DMS 273 (cell line): Measurements from ENCODE around the gene GAREM2.
"Not testable (repeated sequence)": the region's sequence is repeated elsewhere in the genome, so short reads cannot be mapped to it uniquely, and the experiment has no call there.

Experiments used
- DNase-seq: peaks from one replicate; lab custom pipeline; 2025; ENCODE audit not compliant: unreplicated experiment; lab: John Stamatoyannopoulos, UW

GAREM2 gene

DNA sequence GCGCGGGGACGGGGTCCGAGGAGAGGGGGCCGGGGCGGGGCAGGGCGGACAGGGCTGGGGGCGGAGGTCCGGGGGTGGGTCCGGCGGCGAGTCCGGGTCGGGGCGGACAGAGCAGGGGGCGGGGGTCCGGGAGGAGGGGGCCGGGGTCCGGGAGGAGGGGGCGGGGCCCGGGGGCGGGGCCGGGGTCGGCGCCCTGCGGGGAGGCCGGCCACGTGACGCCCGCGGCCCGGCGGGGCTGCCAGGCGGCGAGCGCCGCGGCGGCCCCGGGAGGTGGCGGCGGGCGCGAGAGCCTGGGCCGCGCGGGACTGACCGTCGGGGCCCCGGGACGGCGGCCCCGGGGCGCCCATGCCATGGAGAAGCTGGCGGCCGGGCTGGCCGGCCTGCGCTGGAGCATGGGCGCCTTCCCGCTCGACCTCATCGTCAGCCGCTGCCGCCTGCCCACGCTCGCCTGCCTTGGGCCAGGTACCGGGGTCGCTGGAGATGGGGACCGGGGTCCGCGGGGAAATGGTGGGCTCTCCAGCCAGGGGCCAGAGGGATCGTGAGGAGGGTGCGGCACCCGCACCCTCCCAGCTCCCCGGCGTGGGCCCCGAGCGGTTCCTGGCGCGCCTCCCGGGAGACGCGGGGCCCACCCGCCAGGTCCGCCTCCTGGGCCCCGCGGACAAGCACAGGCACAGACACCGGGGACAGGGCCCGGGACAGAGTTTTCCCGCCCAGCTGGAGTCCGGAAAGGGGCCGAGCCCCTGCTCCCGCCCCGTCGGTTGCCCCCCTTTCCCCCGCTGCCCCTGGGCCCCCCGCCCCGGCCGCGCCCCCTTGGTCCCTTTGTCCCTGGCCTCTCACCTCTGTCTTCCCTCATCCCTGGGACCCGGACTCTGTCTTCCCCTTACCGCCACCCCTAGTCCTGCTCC, at the start of gene GAREM2:
Gene GAREM2, plus strand, starts transcription at position 218 of the 905 bp plus-strand sequence. Its CDS starts 133 bp downstream, at position 351.
- peak; percentile 66 for DNase-seq

DNA sequence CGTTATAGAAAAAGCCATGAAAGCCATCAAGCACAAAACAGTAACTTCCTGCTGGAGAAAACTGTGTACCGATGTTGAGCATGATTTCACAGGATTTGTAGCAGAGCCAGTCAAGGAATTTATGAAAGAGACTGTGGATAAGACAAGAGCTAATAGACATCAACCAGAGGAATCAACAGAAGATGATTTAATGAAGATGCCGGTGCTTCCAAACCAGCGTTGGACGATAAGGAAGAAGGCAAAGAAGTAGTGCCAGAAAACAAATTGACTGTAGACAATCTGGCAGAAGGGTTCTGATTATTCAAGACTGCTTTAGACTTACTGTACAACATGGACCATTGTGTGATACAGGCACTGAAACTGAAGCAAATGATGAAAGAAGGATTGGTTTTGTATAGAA, 49.5 kb upstream of the GAREM2 start:
- DNase-seq, result no peak

DNA sequence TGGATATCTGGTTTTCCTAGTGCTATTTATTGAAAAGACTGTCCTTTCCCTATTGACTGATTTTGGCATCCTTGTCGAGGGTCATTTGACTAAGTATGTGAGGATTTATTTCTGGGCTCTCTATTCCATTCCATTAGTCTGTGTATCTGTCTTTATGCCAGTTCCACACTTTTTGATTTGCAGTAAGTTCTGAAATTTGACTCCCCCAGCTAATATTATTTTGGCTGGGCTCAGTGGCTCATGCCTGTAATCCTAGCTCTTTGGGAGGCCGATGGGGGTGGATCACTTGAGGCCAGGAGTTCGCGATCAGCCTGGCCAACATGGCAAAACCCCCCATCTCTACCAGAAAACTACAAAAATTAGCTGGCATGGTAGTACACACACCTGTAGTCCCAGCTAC, 46.8 kb upstream of the GAREM2 start:
- DNase-seq, result no peak

DNA sequence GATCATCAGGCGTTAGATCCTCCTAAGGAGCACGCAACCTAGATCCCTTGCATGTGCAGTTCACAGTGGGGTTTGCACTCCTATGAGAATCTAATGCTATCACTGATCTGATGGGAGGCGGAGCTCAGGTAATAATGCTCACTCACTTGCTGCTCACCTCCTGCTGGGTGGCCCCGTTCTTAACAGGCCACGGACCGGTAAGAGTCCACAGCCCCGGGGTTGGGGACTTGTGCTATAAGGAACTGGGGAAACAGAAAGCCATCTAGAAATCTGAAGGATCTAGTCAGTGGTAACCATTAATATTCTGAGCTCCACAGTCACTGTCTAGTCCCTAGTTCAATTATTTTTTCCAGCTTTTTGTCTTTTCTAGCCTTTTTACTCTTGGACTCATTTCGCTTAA, 44.7 kb upstream of the GAREM2 start:
- DNase-seq, result no peak

DNA sequence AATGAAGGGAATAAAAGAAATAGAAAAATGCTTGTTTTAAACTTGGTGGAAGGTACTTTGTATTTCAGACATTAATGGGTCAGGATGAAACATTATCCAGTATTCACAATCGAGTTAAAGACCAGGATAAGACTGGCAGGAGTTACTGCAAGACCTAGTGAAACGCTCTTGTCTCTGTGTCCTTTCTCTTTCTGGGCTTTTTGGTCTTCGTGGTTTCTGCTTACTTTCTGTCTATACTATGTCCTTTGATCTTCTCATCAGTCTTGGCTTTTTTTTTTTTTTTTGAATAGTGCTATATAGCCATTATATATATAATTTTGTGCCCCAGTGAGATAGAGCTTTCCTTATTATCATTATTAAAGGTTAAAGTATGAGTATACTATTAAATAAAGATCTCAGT, 42.1 kb upstream of the GAREM2 start:
- no peak for DNase-seq

DNA sequence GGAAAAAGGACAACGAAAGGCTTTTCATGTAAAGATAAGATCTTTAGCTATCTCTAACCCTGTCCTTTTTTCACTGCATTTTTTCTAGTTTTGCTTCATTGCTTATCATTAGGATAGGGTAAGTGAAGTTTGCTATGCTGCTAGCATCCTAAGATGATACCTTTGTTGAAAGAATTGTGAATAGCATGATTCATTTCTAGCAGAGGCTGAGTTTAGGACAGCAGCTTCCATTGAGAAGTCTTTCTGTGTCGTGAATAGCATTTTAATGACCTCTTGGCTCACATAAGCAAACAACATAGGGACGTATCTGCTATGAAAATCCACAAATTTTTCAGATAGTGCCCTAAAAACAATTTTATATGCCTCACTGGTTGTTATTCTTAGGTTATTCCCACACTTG, 36.4 kb upstream of the GAREM2 start:
- no peak for DNase-seq

DNA sequence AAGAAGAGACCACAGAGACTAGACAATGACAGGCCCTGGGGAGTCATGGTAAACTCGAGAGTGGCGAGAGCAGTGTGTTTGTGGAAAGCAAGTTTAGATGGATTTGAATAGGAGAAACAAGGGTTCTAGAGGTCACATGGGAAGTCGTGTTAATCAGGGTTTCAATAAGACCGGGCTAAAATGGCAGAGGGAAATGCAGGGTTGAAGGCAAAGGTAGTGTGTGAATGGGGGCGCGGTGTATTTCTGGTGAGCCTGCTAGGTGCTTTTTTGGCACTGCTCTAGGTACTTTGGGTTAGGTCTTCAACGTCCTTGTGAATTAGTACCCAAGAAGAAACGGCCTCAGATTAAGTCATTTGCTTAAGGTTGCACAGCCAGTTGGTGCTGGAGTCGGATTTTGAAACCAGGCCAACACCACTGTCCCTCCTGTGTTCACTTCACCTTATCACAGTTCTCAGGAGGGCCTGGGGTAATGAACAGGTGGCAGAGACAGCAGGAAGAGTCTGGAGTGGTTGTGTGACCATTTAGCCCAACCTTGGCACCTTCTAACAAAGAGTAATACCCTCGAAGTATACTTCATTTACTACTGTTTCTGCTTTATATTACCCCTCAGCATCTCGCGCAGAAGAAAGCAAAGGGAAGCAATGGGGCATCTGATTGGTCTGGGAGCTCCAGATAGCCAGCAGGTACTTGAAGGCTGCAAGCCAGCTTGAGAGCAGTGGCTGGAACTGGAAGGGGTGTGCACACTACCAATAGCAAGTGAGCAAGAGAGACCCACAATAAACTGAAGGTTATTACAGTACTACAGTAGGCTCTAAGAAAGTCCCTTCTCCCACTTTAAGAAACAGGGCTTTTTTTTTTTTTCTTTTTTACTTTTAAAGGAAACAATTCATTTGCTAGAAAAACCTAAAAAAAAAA, 33.4 kb upstream of the GAREM2 start:
- DNase-seq, result peak; percentile 62

DNA sequence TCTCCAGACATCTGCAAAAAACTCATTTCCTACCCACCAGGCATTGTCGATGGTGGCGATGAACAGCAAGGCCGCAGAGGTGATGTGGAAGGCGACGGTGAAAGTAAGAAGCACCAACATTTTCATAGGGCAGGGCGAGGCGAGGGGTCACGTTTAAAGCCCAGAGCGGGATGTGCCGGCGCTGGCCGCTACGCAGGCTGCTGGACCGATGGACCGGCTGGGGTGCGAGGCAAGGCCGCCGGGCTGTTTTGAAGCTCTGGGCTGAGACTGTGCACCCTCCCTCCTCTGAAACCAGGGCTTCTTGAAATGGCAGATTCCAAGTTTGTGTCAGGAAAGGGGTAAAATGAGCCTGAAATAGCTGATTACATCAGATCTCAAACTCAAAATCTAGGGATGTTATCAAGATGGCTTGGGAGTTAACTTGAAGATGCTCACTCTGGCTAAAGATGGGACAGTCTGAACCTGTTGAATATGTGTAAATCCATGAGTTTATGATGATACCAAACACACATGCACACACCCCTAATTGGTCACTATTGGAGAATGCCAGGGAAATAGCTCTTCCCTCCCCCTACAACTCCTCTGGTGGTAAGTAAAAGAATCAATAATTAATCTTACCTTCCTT, 31.6 kb upstream of the GAREM2 start:
- DNase-seq, result no peak

DNA sequence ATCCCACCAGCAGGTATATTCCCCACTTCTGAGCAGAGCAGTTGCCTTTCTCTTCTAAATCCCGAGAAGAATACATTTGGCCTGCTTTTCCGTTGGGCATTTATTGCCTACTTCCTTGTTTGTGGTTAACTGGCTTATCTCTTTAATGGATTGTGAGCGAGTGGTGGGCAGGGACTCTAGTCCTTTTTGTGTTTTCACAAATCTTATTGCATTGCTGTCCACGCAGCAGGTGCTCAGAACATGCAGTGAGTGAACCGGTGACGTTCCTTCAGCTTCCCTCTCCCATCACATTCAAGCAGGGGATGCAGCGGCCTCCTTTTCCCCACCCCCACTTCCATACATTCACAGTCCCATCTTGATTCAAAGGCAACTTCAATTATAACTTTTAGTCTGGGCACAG, 28.9 kb upstream of the GAREM2 start:
- no peak for DNase-seq

DNA sequence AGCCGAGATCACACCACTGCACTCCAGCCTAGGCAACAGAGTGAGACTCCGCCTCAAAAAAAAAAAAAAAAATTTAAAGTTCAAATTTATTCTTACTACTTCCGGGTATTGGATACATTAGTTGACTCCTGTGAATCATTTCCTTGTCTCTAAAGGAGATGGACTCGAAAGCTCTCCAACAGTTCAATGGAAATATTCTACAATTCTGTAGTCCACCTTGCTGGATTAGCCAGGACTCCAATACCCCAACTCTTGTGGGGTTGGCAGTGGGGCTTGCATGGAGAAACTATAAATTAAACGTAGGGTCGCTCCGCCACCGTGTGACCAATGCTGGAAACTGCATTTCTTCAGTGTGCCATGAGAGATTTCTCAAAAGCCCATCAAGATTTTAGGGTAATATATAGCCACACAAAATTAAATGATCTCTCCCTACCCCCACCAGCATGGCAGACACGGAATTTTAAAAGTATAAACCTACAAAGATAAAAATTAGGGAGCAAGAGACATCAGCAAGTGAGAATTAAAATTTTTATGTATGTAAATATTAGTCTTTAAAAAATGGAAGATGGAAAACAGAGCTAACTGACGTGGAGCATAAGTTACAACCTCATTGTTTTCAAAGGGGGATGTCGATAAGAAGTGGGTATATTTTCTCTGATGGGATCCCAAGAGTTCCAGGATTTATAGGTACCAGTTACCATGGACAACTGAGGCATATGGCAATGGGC, 27.8 kb upstream of the GAREM2 start:
- peak; percentile 89 for DNase-seq

DNA sequence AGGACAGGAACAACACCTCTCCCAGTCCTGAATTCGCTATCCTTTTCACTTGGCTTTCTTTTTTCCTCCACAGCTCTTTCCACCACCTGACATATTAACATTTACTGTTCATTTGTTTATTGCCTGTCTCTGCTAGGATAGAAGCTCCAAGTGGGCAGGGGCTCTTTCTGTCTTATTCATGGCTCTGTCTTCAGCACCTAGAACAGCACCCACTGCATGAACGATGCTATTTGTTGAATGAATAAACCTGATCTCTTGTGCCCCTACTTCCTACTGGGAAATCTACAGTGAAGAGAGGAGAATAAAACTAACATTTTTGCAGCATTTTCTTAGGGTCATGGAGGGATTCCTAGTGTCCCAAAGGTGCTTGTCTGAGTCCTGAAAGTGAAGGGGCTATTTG, 24.4 kb upstream of the GAREM2 start:
- DNase-seq, result no peak

DNA sequence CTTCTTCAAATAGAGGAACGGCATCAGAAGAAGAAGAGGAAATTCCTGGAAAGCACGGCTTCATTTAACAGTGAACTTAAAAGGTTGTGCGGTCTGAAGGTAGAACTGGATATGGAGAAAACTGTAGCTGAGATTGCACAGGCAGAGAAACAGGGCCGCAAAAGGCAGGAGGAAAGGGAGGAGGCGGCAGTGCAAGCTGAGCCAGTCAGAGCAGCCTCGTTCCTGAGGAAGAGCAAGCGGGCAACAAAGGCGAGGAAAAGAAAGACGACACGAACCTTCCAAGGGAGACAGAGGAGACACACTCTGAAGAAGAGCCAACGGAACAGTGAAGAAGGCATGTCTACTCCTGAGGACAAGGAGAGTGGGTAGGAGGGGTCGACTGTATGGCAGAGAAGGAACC, 22.6 kb upstream of the GAREM2 start:
- no peak for DNase-seq

DNA sequence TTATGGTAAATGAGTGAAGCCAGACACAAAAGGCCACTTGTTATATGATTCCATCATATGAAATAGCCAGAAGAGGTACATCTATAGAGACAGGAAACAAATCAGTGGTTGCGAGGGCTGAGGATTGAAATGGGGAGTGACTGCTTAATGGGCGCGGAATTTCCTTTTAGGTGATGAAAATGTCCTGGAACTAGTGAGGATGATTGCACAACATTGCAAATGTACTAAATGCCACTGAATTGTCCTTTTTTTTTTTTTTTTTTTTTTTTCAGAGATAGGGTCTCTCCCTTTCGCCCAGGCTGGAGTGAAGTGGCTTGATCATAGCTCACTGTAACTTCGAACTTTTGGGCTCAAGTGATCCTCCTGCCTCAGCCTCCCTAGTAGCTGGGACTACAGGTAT, 15.3 kb upstream of the GAREM2 start:
- no peak for DNase-seq

DNA sequence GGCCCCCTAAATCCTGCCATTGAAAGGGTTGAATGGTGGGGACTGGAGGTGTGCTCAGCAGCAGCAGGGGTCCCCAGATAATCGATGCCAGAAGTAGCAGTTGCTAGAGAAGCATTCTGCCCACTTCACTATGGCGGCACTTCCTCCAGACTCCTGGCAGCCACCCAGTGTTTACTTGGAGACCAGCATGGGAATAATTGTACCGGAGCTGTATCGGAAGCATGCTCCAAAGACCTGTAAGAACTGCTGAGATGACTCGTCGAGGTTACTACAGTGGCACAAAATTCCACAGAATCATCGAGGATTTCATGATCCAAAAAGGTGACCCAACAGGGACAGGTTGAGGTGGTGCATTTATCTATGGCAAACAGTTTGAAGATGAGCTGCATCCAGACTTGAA, 11.0 kb upstream of the GAREM2 start:
- DNase-seq, result no peak

DNA sequence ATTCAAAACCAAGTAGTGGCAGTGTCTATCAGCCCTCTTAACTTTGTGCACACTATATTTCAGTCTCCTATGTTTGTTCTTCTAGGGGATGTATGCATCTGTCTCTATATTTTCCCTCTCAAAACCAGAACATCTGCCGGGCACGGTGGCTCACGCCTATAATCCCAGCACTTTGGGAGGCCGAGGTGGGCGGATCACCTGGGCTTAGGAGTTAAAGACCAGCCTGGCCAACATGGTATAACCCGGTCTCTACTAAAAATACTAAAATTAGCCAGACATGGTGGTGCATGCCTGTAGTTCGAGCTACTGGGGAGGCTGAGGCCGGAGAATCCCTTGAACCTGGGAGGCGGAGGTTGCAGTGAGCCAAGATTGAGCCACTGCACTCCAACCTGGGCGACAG, 9.9 kb upstream of the GAREM2 start:
- no peak for DNase-seq

DNA sequence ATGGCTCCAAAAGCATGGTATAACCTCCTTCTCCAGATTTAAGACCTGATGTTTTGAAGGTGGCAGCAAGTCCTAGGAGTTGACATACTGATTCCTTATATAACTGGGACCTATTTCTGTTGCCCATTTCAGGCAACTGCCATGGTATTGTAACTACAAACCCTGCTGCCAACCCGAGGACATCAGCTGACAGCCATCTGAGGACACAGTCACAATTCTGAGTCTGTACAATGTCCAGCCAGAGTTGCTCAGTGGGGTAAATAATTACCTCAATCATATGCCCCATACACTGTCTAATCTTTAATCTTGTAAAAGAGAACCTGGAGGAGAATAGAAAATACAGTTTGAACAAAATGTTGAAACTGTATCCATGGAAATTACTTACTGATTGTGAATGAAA, 8.7 kb upstream of the GAREM2 start:
- DNase-seq, result no peak

DNA sequence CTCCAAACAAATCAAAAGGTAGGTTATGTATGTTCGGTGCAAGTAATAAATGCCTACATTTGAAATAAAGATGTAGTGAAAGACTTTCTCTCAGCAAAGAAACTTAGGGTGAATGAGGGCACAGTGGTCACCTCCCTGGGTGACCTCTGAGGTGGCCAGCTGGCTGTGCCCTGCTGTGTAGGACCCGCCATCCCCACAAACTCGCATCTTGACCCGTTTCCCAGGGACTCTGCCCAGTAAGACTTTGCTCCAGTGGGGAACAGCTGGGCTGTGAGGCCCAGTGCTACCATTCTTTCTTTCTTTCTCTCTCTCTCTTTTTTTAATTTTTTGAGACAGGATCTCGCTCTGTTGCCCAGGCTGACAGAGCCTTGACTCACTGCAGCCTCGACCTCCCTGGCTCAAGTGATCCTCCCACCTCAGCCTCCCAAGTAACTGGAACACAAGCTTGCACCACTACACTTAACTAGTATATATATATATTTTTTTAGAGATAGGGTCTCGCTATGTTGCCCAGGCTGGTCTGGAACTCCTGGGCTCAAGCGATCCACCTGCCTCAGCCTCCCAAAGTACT, 8.2 kb upstream of the GAREM2 start:
- no peak for DNase-seq

DNA sequence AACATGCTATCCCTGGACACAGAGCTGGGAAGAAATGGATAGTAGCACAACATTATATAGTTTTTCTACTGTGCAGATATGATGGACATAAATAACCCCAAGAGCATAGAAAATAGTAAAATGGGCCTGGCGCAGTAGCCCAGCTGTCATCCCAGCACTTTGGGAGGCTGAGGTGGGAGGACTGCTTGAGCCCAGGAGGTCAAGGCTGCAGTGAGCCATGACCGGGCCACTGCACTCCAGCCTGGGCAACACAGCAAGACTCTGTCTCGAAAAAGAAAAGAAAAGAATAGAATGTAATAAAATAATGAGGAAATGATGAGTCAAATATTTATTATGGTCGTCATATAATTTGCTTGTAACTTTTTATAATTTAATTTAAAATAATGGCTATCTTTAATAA, 7.5 kb upstream of the GAREM2 start:
- DNase-seq, result no peak

DNA sequence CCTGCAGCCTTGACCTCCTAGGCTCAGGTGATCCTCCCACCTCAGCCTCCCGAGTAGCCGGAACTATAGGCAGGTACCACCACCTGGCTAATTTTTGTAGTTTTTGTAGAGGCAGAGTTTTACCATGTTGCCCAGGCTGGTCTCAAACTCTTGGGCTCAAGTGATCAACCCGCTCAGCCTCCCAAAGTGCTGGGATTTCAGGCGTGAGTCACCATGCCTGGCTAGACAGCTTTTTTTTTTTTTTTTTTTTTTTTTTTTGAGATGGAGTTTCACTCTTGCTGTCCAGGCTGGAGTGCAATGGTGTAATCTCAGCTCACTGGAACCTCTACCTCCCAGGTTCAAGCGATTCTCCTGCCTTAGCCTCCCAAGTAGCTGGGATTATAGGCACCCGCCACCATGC, 6.3 kb upstream of the GAREM2 start:
- DNase-seq, result not testable (repeated sequence)

DNA sequence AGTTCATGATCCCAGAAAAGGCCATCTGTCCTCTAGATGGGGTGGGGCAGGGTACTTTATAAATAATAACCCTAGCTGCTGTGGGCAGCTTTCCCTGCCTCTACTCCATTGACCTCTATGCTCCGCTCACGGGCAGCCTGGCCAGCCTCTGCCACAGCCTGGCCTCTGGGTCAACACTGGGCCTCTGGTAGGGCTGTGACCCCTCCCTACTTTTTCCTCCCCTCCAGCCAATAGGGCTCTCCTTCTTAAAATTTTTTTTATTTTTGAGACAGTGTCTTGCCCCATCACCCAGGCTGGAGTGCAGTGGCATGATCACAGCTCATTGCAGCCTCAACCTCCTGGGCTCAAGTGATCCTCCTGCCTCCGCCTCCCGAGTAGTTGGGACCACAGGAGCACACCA, 4.1 kb upstream of the GAREM2 start:
- DNase-seq, result no peak

DNA sequence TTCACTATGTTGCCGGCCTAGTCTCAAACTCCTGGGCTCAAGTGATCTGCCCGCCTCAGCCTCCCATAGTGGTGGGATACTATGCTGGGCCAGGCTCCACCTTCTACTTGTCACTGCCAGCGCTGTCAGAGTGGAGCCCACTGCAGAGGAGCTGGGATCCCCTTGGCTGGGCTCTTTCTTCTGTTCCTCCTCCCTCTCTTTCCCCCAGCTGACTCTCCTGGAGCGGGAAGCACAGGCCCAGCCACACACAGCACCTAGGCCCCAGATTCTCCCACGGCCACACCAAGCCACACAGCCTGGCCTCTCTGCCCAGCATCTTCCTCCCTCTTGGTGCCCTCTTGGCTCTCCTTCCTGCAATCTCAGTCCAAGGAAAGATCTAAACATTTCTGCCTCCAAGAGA, 3.7 kb upstream of the GAREM2 start:
- no peak for DNase-seq
